NCI-H2171 (cell line): ENCODE data around the gene ATXN2.
"Not testable (repeated sequence)": the region's sequence is repeated elsewhere in the genome, so short reads cannot be mapped to it uniquely, and the experiment has no call there.

Experiments used
- DNase-seq: peaks from one replicate; lab custom pipeline; 2025; lab: John Stamatoyannopoulos, UW

The ATXN2 gene

DNA sequence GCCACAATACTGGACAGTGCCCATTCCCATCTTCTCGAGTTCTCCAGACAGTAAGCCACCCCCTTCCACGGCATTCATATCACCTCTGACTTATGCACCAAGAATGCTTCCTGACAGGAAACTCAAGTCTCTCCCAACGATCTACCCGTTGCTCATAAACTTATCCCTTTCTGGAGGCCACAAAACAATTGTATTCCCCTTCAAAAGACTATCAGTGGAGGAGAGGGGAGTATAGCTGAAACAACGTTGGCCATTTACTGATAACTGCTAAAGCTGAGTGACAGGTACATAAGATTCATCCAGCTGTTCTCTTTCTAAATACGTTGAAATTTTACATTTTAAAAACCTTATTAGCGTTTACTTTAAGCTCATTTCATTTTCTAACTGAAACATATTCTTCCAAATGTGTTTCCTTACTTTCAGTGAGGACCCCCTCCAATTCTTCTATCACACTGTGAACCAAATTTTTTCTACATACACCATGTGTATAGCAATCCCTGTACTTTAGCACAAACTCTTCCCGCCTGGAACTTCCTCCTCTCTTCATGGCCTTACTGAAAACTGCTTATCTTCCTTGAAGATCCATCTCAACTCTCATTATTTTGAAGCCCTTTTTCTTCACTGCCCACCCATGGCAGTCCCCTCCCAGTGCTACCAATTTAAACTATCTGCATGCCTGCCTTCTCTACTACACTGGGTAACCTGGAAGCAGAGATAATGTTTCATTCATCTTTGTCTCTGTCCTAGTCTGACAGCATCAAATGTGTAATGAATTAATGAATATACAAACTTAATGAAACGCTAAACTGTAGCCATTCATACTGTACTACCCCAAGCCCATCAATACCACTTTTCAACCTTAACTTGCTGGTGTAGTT is 28.8 kb downstream of the ATXN2 start:
- DNase-seq = no peak

DNA sequence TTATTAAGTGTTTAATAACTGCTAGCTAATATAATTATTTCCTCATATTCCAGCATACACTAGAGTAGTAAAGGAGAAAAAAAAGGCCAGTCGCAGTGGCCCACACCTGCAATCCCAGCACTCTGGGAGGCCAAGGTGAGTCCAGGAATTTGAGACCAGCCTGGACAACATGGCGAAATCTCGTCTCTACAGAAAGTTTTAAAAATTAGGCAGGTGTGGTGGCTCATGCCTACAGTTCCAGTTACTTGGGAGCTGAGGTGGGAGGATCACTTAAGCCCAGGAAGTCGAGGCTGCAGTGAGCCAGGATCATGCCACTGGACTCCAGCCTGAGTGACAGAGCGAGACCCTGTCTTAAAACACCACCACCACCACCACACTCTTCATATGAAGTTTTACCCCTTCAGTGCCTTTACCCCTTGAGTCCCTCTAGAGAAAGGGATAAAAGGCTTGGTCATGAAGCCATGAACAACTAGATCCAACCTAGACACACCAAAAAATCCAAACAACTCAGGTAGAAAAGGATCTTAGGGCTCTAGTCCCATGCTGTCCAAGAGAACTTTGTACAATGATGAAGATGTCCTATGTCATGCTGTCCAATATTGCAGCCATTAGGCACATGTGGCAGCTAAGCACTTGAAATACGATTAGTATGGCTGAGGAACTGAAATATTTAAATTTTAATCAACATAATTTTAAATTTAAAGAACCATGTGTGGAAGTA is 29.6 kb downstream of the ATXN2 start:
- no peak for DNase-seq

DNA sequence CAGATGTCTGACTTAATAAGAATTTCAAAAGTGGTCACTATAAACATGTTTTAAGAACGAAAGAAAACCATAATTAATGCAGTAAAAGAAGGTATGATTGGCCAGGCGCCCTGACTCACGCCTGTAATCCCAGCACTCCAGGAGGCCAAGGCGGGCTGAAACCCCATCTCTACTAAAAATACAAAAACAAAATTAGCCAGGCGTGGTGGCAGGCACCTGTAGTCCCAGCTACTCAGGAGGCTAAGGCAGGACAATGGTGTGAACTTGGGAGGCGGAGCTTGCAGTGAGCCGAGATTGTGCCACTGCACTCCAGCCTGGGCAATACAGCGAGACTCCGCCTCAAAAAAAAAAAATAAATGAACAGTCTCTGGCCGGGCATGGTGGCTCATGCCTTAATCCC is 38.3 kb downstream of the ATXN2 start:
- DNase-seq = not testable (repeated sequence)

DNA sequence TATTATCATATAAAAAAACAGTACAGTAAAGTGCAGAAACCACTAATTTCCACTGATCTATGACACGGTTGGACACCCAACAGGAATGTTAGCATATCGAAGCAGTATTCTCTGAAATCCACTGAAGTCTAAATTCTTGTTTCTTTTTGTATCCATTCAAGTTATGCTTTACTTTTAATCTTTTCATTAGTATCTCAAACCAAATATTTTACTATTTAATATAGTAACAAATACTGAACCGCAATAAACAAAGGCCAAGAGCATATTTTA is 41.1 kb downstream of the ATXN2 start:
- DNase-seq = no peak

DNA sequence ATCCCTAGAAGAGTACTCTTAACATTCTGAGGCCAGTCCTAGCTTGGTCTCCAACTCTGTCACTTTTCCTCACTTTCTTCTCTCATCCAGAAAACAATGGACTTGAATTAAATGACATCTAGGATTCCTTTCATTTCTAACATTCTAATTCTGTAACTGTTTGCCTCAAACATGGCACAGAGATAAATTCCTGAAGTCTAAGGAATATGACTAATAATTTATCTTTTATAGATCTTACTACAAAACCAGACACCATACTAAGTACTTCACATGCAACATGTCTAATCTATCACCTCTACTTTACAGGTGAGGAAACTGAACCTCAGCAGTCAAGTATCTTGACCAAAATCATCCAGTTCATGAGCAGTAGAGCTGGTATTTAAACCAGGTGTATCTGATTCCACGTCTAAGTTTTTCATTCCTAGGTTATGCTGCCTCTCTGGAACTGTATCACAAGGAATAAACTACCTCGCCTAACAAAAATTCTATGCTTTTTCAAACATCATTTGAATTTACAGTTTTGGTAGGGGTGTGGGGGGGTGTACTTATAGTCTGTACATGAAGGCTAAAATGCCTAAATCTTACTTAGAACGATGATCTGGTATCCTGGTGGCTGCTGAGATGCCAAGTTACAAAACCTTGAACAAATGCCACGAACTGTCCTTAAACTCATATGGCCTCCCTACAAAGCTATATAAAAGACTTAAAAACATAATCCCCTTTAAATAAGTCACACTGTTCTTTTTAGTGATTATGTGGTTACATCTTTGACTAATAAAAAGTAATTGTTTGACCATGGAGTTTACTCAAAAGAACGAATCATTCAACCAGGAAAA is 41.6 kb downstream of the ATXN2 start:
- no peak for DNase-seq

DNA sequence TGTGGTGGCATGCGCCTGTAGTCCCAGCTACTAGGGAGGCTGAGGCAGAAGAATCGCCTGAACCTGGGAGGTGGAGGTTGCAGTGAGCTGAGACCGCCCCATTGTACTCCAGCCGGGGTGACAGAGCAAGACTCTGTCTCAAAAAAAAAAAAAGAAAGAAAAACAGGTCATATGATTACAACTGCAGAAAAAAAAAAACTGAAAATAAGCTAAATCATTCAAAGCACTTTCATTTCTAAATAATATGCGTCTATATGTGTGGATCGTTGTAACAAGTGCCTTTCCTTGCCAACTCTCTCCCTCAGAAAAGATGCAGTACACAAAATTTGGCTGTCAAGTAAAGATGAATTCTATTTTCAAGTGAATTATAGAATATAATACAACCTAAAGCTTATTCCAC is 42.4 kb downstream of the ATXN2 start:
- no peak for DNase-seq

DNA sequence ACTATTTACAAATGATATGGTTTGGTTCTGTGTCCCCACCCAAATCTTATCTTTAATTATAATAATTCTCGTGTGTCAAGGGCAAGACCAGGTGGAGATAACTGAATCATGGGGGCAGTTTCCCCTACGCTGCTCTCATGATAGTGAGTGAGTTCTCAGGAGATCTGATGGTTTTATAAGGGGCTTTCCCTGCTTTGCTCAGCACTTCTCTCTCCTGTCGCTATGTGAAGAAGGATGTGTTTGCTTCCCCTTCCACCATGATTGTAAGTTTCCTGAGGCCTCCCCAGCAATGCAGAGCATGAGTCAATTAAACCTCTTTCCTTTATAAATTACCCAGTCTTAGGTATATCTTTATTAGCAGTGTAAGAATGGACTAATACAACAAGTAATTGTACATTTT is 43.8 kb downstream of the ATXN2 start:
- DNase-seq = not testable (repeated sequence)

DNA sequence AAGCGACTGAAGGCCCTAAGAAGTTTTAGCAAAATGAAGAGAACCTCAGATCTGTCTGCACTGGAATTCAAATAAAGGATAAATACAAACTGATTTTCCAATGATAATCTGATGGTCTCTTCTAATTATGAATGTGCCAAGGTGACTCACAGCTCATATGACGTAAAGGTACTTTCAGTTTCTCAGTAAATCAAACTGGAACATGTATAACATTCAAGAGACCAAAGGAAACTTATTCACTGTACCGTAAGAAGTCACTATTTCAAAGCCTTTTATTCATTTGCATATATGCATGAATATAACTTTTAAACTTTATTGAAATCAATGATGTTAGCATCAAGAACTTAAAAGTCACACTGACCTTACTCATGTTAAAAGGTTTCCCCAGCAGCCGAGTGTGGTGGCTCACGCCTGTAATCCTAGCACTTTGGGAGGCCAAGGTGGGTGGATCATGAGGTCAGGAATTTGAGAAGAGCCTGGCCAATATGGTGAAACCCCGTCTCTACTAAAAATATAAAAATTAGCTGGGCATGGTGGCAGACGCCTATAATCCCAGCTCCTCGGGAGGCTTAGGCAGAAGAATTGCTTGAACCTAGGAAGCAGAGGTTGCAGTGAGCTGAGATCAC is 52.2 kb downstream of the ATXN2 start:
- no peak for DNase-seq

DNA sequence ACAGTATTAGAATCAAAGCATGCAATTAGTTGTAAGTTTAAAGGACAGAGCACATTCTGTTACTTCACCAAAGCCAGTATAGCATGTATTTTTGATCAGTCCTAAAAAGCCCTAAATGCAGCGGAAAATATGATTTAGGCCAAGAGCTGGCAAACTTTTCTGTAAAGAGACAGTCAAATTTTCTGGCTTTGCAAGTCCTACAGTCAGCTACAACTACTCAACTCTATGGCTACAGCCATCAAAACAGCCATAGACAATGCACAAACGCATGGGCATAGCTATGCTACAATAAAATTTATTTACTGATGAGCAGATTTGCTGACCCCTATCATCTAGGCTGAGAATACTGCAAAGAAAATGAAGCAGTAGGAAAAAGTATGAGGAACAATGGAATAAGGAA is 52.9 kb downstream of the ATXN2 start:
- no peak for DNase-seq

DNA sequence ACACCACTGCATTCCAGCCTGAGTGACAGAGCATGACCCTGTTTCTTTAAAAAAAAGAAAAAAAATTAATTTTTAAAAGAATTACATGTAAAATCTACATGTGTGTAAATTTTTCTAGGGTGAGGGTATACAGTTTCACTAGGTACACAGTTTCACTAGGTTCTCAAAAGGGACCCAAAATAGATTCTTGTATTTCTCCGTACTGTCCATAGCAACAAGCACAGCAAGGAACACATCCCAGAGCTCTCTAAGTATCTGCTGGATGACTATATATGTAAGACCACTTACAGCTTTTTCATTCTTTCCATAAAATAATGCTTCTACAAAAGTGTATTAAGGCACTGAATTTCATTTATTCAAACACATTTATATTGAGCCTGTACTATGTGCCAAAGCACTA is 55.1 kb downstream of the ATXN2 start:
- no peak for DNase-seq

DNA sequence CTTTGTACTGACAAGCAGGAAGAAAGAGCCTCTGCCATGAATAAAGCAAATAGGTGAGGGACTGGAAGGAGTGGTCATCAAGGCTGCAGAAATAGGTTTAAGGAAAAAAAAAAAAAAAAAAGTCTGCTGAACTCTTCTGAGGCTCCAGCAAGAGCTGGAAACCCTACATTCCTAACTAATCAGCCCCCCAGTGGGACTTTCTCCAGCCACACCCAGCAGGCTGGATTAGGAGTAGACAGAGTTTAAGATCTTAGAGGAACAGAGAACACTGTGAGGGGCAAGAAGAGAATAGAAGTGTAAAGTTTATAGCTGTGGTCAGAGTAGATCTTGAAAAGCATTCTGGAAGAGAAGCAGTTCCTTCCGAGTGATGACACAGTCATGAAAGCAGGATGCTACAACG is 66.4 kb downstream of the ATXN2 start:
- no peak for DNase-seq

DNA sequence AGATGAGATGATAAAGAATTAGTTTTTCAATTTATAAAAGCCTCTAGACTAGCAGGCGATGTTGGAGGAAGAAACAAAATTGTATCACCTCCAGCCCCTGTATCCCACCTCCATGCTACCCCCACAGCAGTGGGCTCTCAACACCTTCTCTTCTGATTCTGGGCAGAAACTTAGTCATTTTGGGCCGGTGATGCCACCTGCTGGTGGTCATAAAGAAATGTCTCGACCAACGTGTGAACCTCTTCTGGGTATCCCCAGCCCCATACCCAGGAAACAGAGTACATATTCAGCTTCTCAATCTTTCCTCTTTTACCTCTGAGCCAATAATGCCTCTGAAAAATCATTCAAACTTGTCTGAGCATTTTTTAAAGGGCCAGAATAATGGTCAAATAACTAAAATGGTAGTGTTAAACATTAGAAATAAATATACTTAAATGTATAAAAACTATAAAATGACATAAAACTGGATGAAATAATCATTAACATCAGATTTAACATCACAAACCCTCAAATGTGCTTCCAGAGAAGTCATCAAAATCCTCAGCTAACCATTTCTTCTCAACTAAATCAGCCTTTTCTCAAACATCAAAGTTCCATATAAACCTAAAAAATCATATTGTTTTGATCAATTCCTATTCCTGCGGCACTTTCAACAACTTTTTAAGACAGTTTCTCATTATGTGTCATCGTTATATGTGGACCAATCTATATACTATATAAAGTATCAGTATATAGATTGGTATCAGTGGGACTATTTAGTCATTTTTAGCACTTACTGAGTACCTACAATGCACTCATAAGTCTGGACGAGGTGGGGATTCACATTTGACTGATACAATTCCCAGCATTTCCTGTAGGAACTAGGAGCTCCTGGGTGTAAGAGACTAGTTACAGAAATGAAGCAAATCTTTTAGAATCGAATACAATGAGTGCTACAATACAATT is 69.4 kb downstream of the ATXN2 start:
- DNase-seq = peak; percentile 33

DNA sequence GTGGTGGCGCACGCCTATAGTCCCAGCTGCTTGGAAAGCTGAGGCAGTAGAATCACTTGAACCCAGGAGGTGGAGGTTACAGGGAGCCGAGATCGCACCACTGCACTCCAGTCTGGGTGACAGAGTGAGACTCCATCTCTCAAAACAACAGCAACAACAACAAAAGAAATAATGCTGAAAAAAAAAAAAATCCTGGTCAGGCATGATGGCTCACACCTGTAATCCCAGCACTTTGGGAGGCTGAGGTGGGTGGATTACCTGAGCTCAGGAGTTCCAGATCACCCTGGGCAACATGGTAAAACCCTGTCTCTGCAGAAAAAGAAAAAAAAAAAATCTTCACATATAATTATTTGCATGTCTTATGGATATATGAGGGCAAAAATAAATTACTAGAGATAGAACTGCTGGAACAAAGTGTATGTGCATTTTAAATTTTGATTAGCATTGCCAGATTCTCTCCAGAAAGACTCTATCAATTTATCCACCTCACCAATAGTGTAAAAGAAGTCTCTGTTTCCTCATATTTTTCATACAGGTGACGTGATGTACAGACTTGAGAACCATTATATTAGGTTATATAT is 75.4 kb downstream of the ATXN2 start:
- DNase-seq = no peak

DNA sequence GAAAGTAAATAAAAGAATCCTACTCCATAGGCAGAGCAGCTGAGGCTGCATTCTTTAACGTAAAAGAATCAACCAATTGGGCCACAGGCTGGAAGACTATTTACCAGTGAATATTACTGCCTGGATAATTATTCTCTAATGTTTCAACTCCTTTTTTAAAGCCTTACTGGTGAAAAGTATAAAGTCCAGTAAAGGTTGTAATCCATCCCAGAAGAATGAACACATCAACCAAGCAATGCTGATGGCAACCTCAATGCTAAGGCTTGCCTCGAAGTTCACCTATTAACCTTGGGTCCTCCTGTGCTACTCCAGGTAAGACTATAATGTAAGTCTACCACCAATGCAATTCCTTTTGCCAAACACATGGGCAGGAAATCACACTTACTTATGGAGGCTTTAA is 77.3 kb downstream of the ATXN2 start:
- DNase-seq = no peak

DNA sequence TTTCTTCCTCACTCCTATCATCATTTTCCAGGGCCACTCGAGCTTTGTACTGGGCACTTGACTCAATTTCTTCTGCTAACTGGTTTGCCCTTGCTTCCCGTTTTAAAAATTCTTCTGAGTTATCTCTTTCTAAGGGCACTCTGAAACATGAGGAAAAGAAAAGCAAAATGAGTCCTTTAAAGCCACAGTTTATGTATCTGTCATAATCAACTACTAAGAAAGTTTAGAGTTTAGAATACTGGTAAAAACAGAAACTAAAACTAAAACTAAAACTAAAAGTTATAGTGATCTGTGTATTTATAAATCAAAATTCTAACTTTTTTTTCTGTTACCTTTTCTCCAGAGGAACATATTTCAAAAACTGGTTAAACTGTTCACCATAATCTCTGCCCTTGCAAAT is 79.2 kb downstream of the ATXN2 start:
- DNase-seq = no peak

DNA sequence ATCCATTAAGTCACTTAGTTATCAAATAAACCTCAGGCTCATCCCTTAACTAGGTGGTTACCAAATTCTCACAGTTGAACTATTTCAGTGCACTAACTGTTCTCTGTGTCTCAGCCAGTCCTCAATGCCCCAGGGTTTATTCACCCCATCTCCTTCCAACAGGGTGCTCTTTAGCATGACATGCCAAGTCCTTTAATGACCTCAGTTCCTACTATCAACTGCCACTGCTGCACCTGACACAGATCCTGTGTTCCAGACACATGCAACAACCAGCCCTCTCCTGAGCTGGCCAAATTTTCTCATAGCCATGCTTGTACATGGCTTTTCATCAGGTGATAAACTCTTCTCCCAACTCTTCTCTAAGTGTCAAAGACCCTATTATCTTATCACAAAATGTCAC is 80.0 kb downstream of the ATXN2 start:
- DNase-seq = no peak

DNA sequence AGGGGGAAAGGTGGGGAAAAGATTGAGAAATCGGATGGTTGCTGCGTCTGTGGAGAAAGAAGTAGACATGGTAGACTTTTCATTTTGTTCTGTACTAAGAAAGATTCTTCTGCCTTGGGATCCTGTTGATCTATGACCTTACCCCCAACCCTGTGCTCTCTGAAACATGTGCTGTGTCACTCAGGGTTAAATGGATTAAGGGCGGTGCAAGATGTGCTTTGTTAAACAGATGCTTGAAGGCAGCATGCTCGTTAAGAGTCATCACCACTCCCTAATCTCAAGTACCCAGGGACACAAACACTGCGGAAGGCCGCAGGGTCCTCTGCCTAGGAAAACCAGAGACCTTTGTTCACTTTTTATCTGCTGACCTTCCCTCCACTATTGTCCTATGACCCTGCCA is 91.4 kb downstream of the ATXN2 start:
- DNase-seq = not testable (repeated sequence)

DNA sequence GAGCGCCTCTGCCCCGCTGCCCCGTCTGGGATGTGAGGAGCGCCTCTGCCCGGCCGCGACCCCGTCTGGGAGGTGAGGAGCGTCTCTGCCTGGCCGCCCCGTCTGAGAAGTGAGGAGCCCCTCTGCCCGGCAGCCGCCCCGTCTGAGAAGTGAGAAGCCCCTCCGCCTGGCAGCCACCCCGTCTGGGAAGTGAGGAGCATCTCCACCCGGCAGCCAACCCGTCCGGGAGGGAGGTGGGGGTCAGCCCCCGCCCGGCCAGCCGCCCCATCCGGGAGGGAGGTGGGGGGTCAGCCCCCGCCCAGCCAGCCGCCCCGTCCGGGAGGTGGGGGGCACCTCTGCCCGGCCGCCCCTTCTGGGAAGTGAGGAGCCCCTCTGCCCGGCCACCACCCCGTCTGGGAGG is 91.9 kb downstream of the ATXN2 start:
- DNase-seq = not testable (repeated sequence)

DNA sequence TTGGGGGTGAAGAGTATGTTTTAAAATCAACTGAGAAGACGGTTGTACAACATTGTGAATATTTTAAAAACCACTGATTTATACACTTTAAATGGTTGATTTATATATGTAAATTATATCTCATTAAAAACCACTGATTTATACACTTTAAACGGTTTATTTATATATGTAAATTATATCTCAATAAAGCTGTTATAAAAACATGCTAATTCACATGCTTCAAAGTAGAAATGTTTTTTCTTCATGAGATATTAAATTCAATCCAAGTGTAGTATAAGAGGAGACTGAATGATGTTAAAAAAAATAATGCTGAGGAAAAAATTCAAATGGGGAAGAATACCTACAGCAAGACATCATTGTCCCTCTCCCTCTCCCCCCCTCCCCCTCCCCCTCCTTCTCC is 92.9 kb downstream of the ATXN2 start:
- no peak for DNase-seq

DNA sequence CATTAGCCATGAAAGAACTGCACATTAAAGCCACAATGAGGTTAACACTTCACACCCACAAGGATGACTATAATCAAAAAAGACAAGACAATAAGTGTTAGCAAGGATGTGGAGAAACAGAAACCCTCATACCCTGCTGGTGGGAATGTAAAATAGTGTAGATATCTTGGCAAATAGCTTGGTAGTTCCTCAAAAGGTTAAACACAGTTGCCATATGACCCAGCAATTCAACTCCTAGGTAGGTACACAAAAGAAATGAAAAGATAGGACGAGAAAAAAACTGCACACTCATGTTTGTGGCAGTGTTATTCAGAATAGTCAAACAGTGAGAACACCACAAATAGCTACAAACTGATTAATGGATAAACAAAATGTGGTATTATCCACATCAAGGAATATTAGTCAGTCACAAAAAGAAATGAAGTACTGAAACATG is 93.5 kb downstream of the ATXN2 start:
- DNase-seq = no peak

DNA sequence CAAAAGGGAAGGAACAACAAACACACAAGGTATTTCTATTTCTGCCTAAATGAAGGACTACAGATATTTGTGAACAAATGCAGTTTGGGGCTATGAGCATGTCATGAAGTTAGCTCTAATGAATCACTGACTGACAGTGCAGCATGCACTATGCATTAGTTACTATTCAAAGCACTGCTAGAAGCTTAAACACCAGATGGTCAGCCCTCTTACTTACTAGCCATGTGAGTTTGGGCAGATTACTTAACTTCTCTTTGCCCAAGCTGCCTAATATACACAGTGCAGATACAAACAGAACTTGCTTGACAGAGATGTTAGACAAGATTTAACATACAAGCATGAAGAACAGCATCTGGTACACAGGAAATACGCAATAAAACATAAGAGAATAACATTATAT is 96.0 kb downstream of the ATXN2 start:
- peak; percentile 63 for DNase-seq
